K562 (cell line): ENCODE results near the gene AOC1. TPM values are rescaled to one million over a fixed set of nuclear protein-coding genes. Genes with fewer than 3 reads are reported as not detected.
A peak's percentile ranks its signal among the peaks of the same experiment; 100 is the strongest.

ENCODE experiments used
- BHLHE40 ChIP-seq: IDR thresholded peaks from 2 replicates; pipeline ENCODE4 v1.6.1; 2011; ENCODE audit warnings: low read length, improper control_type of control experiment
- BRD4 ChIP-seq: fragments of 200-600 bp; sonication (generic); IDR thresholded peaks from 2 replicates; pipeline ENCODE4 v1.6.1; 2017; ENCODE audit warnings: inconsistent platforms
- CEBPG ChIP-seq, 3 experiments: fragments of 200-800 bp in 1 of 3; sonication (Bioruptor generic) in 1 of 3; sonication (generic) in 1 of 3; formaldehyde crosslinking in 1 of 3; IDR thresholded peaks in 2 of 3; conservative IDR thresholded peaks in 1 of 3; 2 replicates each; pipeline versions ENCODE4 v1.6.1 to v1.8.0; 2016 to 2022; ENCODE audit warnings: missing compliant biosample characterization in 2 of 3, missing genetic modification characterization in 2 of 3, mild to moderate bottlenecking in 1 of 3, missing genetic modification reagents in 1 of 3
- CTBP1 ChIP-seq: fragments of 450-650 bp; IDR thresholded peaks from 2 replicates; pipeline ENCODE4 v1.6.1; 2016; ENCODE audit warnings: borderline replicate concordance
- DNMT1 ChIP-seq: fragments of 450-650 bp; IDR thresholded peaks from 2 replicates; pipeline ENCODE4 v1.6.1; 2016; ENCODE audit warnings: antibody characterized with exemption, mild to moderate bottlenecking
- ESRRB ChIP-seq: fragments of 250-450 bp; sonication (Bioruptor Pico); IDR thresholded peaks from 2 replicates; pipeline ENCODE4 v1.5.0; 2020; ENCODE audit warnings: mild to moderate bottlenecking, moderate library complexity, borderline replicate concordance
- FOSL1 ChIP-seq: fragments of 200-800 bp; sonication (Bioruptor generic); conservative IDR thresholded peaks from 2 replicates; pipeline ENCODE4 v1.6.1; 2016; ENCODE audit warnings: missing genetic modification characterization, missing compliant biosample characterization
- HDAC1 ChIP-seq, 2 experiments: fragments of 450-650 bp; IDR thresholded peaks; 2 replicates each; pipeline ENCODE4 v1.6.1; 2016 to 2017; ENCODE audit warnings: inconsistent platforms in 1 of 2, mild to moderate bottlenecking in 1 of 2, moderate library complexity in 1 of 2
- JUN ChIP-seq, 2 experiments: sonication (generic) in 1 of 2; formaldehyde crosslinking in 1 of 2; IDR thresholded peaks; 2 replicates each; pipeline versions ENCODE4 v1.6.1 to v1.8.0; 2012 to 2022; ENCODE audit warnings: borderline replicate concordance in 2 of 2, mild to moderate bottlenecking in 2 of 2, improper control_type of control experiment in 1 of 2, low read depth in 1 of 2, low read length in 1 of 2, missing genetic modification reagents in 1 of 2
- JUND ChIP-seq, 2 experiments: IDR thresholded peaks; 2 replicates in 1 of 2; 3 replicates in 1 of 2; pipeline ENCODE4 v1.6.1; 2011; ENCODE audit warnings: borderline replicate concordance in 2 of 2, low read depth in 2 of 2, low read length in 2 of 2, improper control_type of control experiment in 1 of 2, missing biosample characterization in 1 of 2, missing genetic modification characterization in 1 of 2, missing genetic modification reagents in 1 of 2
- L3MBTL2 ChIP-seq: fragments of 450-650 bp; IDR thresholded peaks from 2 replicates; pipeline ENCODE4 v1.6.1; 2016; ENCODE audit warnings: mild to moderate bottlenecking, moderate library complexity
- NR0B1 ChIP-seq: fragments of 450-650 bp; IDR thresholded peaks from one replicate; pipeline ENCODE4 v1.6.1; 2018; ENCODE audit warnings: mild to moderate bottlenecking, moderate library complexity; ENCODE audit not compliant: partially characterized antibody
- POLR2A ChIP-seq: fragments of 450-650 bp; conservative IDR thresholded peaks from 2 replicates; pipeline ENCODE4 v1.6.1; 2016
- RFX7 ChIP-seq: fragments of 250-450 bp; sonication (Bioruptor Pico); IDR thresholded peaks from 2 replicates; pipeline ENCODE4 v1.5.1; 2021; ENCODE audit warnings: mild to moderate bottlenecking
- SIN3B ChIP-seq: fragments of 450-650 bp; IDR thresholded peaks from 2 replicates; pipeline ENCODE4 v1.6.1; 2017; ENCODE audit warnings: low read depth, mild to moderate bottlenecking, moderate library complexity
- SNRNP70 ChIP-seq: fragments of 200-400 bp; formaldehyde crosslinking; optimal IDR thresholded peaks from 2 replicates; pipeline ENCODE3; 2017; ENCODE audit warnings: low read depth, low read length
- SRSF1 ChIP-seq: fragments of 200-400 bp; formaldehyde crosslinking; IDR thresholded peaks from 2 replicates; pipeline ENCODE4 v1.6.1; 2017; ENCODE audit warnings: mild to moderate bottlenecking, low read depth, low read length, moderate library complexity
- TAL1 ChIP-seq: fragments of 450-650 bp; IDR thresholded peaks from 2 replicates; pipeline ENCODE4 v1.6.1; 2016; ENCODE audit warnings: mild to moderate bottlenecking
- TARDBP ChIP-seq: fragments of 450-650 bp; IDR thresholded peaks from 2 replicates; pipeline ENCODE4 v1.6.1; 2016
- TCF3 ChIP-seq: sonication (generic); formaldehyde crosslinking; IDR thresholded peaks from 2 replicates; pipeline ENCODE4 v1.4.0; 2020; ENCODE audit warnings: mild to moderate bottlenecking, missing genetic modification reagents
- ZFP1 ChIP-seq: fragments of 450-650 bp; formaldehyde crosslinking; IDR thresholded peaks from 2 replicates; pipeline ENCODE4 v1.4.0; 2020; ENCODE audit warnings: mild to moderate bottlenecking, mixed read lengths
- ZNF23 ChIP-seq: fragments of 250-450 bp; sonication (Bioruptor Pico); IDR thresholded peaks from 2 replicates; pipeline ENCODE4 v1.4.0; 2020; ENCODE audit warnings: mild to moderate bottlenecking
- ZNF518B ChIP-seq: fragments of 250-450 bp; sonication (Bioruptor Pico); IDR thresholded peaks from 2 replicates; pipeline ENCODE4 v1.5.0; 2021; ENCODE audit warnings: mild to moderate bottlenecking, moderate library complexity
- polyA plus RNA-seq, 8 experiments: library from polyadenylated mRNA; depleted of rRNA in 4 of 8; stranded (reverse) in 5 of 8; unstranded in 3 of 8; fragments of >200 nt; fragmentation: Nextera tagmentation in 2 of 8; fragmentation: Illumina TruSeq in 1 of 8; extraction: Ambion mirVana in 2 of 8; extraction: Trizol in 1 of 8; gene quantifications; 2 replicates each; pipeline versions ENCODE4 v1.2.1 to v1.2.3, GENCODE V29; 2011 to 2014; ENCODE audit warnings: inconsistent platforms in 1 of 8, missing spikeins in 1 of 8
- total RNA-seq, 7 experiments: library from RNA; depleted of rRNA in 6 of 7; stranded (reverse); fragments of >200 nt in 6 of 7; fragmentation: Illumina TruSeq in 2 of 7; extraction: Trizol in 2 of 7; gene quantifications; 2 replicates each; pipeline versions ENCODE4 v1.2.1 to v1.2.3, GENCODE V29; 2011 to 2021; ENCODE audit warnings: low replicate concordance in 1 of 7
- TF ChIP-seq, protein P1 (sequence below): fragments of 450-650 bp; IDR thresholded peaks from 2 replicates; pipeline ENCODE4 v1.7.0; 2016; ENCODE audit warnings: borderline replicate concordance

AOC1 gene
- total and polyA plus RNA-seq, 9 of the 15 experiments (the other 6 are each of a cell fraction or from before 2014, with no cell fraction given), result not detected

DNA sequence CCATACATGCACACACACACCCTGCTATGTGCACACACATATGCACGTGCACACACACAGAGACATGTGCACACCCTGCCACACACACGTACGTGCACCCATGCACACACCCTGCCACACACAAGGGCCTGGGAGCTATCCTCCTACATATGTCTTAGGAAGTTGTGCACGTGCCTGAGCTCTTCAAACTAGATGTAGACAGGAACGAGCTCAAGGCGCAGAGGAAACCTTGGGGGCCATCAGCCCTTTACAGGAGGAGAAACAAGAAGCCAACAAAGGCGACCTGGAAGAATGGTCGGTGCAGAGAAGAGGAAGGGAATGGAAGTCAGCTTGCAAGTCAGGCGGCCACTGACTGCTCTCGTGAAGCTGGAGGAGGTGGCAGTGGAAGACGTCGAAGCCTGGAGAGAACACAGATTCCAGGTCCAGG lies 58.7 kb downstream of the AOC1 start (continued):
- TF ChIP-seq ZNF518B (CRISPR knock-in tag), result no peak
- TF ChIP-seq SNRNP70, result no peak
- no peak for TF ChIP-seq SRSF1
- no peak for TF ChIP-seq ESRRB (CRISPR knock-in tag)
- TF ChIP-seq JUN (IDR thresholded peaks at IDR 0.05; ENCODE audit: borderline replicate concordance, low read depth, low read length), result no peak
- 0 out of 2 replicates have a peak, but pooled peaks have one; percentile 33 for TF ChIP-seq JUN (CRISPR knock-in tag; IDR thresholded peaks at IDR 0.05; ENCODE audit: borderline replicate concordance)
- no peak for TF ChIP-seq BRD4
- TF ChIP-seq JUND (IDR thresholded peaks at IDR 0.05; ENCODE audit: borderline replicate concordance, low read depth, low read length), result no peak
- no peak for TF ChIP-seq JUND (tag; IDR thresholded peaks at IDR 0.05; ENCODE audit: borderline replicate concordance, low read depth, low read length)
- peak; percentile 92 for TF ChIP-seq BHLHE40
- no peak for TF ChIP-seq ZNF23 (CRISPR knock-in tag)
- no peak for TF ChIP-seq FOSL1
- TF ChIP-seq HDAC1 (IDR thresholded peaks at IDR 0.05), result 0 out of 4 replicates have a peak, but pooled peaks of 1 of the 2 experiments have one; percentile 43
- TF ChIP-seq POLR2A, result no peak
- 0 out of 2 replicates have a peak, but pooled peaks have one; percentile 33 for TF ChIP-seq CEBPG (CRISPR knock-in tag; IDR thresholded peaks at IDR 0.05)
- no peak for TF ChIP-seq CEBPG (tag; conservative IDR thresholded peaks at IDR 0.05 in 1 of 2, IDR thresholded peaks at IDR 0.05 in 1 of 2)
- TF ChIP-seq DNMT1, result no peak
- TF ChIP-seq, protein P1, sequence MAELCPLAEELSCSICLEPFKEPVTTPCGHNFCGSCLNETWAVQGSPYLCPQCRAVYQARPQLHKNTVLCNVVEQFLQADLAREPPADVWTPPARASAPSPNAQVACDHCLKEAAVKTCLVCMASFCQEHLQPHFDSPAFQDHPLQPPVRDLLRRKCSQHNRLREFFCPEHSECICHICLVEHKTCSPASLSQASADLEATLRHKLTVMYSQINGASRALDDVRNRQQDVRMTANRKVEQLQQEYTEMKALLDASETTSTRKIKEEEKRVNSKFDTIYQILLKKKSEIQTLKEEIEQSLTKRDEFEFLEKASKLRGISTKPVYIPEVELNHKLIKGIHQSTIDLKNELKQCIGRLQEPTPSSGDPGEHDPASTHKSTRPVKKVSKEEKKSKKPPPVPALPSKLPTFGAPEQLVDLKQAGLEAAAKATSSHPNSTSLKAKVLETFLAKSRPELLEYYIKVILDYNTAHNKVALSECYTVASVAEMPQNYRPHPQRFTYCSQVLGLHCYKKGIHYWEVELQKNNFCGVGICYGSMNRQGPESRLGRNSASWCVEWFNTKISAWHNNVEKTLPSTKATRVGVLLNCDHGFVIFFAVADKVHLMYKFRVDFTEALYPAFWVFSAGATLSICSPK, result no peak
- TF ChIP-seq TARDBP, result no peak
- no peak for TF ChIP-seq NR0B1
- no peak for TF ChIP-seq RFX7 (CRISPR knock-in tag)
- TF ChIP-seq ZFP1 (CRISPR knock-in tag), result no peak
- peak; percentile 65; the same call in 1 of the 2 replicates for TF ChIP-seq CTBP1
- no peak for TF ChIP-seq TAL1
- TF ChIP-seq TCF3, result no peak
- no peak for TF ChIP-seq SIN3B
- peak; percentile 85 for TF ChIP-seq L3MBTL2
